Inferior parietal cortex (tissue), 1 donor: Measurements from ENCODE around the gene ABI3BP.

Experiments
- DNase-seq: peaks from one replicate; pipeline ENCODE4 v3.0.0-alpha.2; 2016; ENCODE audit errors: extremely low spot score

Gene ABI3BP

DNA sequence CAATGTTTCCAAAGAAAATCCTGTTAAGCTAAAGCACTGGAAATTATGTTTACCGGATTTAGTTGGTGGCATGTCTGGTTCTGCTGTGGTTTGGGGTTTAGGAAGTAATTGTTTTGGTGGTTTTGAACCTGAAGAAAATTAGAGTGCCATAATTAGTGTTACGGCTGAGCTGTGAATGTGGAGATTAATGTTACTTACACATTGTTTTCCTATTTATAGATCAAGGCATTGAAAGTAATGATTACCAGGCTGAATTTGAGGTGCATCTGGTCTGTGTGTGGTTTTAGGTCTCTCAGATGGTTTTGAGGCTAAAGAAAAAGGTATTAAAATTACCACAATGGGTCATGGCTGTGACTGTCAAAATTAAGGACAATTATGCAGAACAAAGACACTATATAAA lies 155.1 kb downstream of the ABI3BP start:
- no peak for DNase-seq

- DNase-seq, result no peak
Measured at GRCh38 chr3:100836661-100837060, 156.6 kb downstream of the ABI3BP start.

GRCh38 chr3:100834332-100834731 lies 158.9 kb downstream of the ABI3BP start:
- no peak for DNase-seq

GRCh38 chr3:100833483-100833882 lies 159.7 kb downstream of the ABI3BP start:
- DNase-seq, result peak; percentile 57

DNA sequence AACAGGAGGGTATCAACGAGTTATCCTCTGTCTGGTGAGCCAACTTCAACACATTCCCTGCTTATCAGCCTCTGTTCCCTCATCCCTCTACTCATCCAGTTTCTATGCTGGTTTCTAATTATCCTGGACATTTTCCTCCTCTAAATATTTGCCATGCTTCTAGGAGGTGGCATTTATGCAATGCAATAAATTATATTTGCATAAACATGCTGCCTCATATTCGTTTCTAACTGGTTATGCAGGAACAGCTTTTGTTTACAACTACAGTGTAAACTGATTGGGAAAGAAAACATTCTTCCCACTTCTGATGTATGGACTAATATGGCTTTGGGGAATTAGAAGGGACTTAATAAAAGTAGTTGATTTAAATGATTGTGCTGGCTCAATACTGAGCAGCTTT lies 161.6 kb downstream of the ABI3BP start:
- DNase-seq, result no peak

DNA sequence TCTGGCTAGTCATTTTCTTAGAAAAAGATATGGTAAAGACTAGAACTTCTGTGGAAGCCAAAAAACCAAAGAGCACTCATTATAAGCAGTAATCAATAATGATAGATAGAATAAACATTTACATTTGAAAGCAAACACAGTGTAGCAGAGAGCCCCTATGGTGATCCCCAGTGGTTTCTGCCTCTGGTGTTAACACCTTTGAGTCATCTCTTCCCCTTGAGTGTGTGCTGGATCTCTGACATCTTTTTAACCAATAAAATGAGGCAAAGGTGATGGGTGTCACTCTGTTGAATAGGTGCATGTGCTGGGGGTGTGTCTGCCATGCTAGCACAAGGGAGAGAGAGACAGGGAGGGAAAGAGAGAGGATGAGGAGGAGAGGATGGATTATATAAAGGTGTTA lies 162.3 kb downstream of the ABI3BP start:
- DNase-seq, result no peak

DNA sequence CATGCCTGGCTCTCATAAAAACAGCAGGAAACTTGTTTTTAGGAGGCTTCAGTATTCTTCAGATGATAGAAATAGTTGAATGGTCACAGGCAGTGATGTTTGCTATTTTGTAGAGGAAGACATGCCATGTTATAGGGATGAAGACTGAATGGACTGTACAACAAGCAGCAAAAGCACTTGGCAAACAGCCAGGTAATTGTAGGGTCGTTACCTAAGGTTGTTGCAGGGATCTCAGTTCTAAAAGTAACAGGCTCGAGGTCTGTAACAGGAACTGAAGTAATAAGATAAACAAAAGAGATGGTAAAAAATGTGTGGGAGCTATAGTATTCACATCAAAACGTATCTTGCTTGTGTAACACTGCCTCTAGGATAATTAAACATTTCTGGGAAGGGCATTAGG lies 167.6 kb downstream of the ABI3BP start:
- DNase-seq, result no peak

DNA sequence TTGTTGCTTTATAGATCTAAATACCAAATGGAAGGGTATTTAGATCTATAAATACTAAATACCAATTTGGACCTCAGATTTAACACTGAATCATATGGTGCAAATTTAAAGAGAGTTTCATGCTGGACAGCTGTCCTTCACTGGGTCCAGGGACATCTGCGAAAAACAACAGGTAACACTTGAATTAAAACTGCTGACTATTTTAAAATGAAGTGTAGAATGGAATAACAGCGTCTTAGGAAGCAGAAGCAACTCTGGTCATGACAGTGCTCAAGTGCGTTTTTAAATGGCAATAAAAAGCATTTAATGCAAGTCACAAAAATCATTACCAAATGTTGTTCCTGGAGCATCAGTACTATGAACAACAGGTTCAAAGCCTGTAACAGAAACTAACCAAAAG lies 177.6 kb downstream of the ABI3BP start:
- DNase-seq, result no peak

GRCh38 chr3:100813828-100814227 lies 179.4 kb downstream of the ABI3BP start:
- no peak for DNase-seq

- no peak for DNase-seq
Measured at GRCh38 chr3:100811779-100812507, 181.3 kb downstream of the ABI3BP start.

GRCh38 chr3:100810671-100811070 lies 182.6 kb downstream of the ABI3BP start:
- no peak for DNase-seq

GRCh38 chr3:100804631-100805030 lies 188.6 kb downstream of the ABI3BP start:
- DNase-seq, result no peak

- DNase-seq, result no peak
Measured at GRCh38 chr3:100803711-100804110, 189.5 kb downstream of the ABI3BP start.

DNA sequence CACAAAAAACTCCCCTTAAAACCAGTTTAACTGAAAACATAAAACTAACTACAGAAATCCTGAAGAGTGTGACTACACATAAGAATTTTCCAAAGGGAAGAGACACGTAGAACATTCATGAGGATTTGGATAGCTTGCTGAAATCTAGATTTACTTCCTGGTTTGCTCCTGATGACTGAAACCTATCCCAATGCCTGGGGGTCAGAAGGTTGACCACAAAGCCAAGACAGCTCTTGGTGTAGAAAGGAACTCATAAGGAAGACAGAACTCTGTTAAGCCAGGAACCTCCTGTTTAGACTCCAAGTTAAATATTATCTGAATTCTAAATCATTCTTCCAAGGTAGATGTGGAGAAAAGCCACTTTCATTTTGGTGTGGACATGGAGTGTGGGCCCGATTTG lies 191.1 kb downstream of the ABI3BP start:
- DNase-seq, result no peak

GRCh38 chr3:100798012-100798411 lies 195.2 kb downstream of the ABI3BP start:
- no peak for DNase-seq

DNA sequence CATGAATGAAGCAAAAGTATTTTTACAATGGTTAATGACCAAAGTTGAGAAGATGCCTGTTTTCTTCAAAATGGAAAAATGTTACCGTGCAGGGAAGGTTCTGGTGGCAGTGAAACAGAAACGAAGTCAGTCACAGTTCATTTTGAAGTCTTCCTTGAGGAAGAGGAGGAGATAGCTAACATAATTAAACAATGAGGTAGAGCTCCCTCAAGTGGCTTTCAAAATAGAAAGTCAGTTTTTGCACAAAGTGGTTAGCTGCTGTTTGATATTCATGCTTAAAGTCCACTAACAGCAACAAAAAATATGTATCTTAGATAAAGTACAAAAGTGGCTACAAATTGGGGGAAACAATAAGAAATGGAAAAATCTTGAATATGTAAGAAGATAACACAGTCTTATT lies 196.7 kb downstream of the ABI3BP start:
- peak; percentile 21 for DNase-seq

DNA sequence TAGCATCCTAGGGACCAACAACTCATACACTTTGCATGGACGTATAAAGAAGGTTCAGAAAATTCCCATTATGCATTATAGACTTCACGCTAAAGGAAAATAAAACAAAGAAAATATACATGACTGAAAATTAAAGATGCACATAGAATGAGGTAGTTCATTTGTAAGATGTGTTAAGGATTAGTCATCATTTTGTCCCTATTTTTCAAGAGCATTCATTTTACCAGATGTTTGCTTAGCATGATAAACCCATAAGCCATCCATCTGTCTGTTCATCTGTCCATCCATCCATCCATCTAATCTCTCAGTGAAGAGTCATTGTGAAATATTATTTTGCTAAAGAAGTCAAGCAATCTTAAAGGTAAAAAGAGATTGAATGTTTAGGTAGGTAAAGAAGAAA lies 203.6 kb downstream of the ABI3BP start:
- DNase-seq, result no peak

DNA sequence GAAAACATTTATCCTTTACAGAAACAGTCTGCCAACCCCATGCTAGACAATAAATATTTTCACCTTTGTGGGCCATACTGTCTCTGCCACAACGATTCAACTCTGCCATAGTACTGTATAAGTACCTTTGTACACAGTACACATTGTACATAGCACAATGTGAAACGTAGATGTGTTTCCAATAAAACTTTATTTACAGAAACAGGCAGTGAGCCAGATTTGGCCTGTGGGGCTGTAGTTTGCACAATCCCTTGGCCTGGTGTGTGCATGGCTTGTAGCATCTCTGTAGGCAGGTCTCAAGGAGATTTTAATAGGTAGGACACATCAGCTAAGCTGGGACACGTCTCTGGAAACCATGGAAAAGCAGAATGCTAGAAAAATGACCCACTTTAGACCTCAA lies 209.6 kb downstream of the ABI3BP start:
- DNase-seq, result no peak

- no peak for DNase-seq
Measured at GRCh38 chr3:100782906-100783305, 210.3 kb downstream of the ABI3BP start.

- no peak for DNase-seq
Measured at GRCh38 chr3:100782348-100782747, 210.9 kb downstream of the ABI3BP start.

DNA sequence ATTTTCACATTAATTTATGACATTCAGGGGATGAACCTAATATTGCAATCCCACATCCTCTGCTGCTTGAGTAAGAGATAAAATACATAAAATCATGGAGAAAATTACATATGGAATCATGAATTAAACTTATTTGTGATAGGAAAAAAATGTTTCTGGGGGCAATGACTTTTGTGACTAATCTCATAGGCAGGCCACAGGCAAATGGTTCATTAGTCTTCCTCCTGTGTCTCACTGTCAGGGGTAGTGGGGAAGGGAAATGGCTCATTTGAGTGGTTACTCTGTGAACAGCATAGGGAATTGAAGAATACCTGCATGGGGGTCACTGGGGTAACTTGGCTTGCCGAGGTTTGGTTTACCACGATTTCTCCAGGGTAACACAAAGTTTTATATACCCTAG lies 211.9 kb downstream of the ABI3BP start:
- no peak for DNase-seq

DNA sequence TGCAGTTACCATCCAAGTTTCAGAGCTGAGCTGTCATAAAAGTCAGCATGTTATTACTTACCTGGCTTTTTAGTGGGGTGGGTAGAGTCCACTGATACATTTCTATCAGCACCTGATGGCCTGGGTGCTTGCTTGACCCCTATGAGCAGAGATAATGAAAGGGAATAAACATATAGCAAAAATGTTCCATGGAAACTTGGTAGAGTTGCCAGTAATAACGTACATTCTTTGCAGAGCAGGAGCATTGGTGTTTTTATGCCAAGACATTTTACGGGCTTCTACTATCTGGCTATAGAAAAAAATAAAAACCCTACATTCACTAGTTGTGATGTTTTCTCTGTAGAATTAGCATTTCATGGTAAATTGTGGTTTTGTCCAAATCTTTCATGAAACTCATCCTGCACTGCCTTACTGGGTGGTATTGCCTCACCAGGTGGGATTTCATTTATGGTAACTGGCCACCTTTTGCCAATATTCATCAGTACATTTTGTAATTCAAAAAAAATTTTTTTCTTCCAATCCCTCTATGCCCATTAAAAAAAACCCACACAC lies 213.1 kb downstream of the ABI3BP start:
- no peak for DNase-seq

DNA sequence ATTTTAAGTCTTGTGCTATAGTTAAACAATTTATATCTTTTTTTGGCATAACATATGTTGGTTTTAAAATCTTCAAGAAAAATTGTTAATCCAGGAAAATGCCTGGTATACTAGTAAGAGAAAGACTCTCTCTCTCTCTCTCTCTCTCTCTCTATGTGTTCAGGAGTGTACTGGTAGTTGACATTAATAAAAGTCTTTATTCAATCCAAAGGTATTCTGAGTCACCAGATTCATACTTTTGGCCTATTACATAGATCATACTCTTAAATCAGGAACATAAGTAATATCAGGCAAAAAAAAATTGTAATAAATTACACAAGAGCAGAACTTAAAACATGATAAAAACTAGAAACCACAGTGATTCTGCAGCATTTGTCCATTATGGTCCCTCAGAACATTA lies 213.7 kb downstream of the ABI3BP start:
- DNase-seq, result no peak

GRCh38 chr3:100777271-100777670 lies 215.9 kb downstream of the ABI3BP start:
- no peak for DNase-seq
